NB4 (cell line): ENCODE measurements around the gene PHF14.

Source experiments
- DNase-seq: peaks from one replicate; pipeline ENCODE4 v3.0.0; 2010; ENCODE audit warnings: low read depth
- H3K4me3 ChIP-seq: one replicate; pipeline ENCODE4 v1.5.1; 2011; ENCODE audit warnings: mild to moderate bottlenecking, low read depth, low read length, moderate library complexity
- MYC ChIP-seq: IDR thresholded peaks from 2 replicates; pipeline ENCODE4 v1.6.1; 2011; ENCODE audit warnings: low read depth, low read length
- POLR2A ChIP-seq: IDR thresholded peaks from 2 replicates; pipeline ENCODE4 v1.6.1; 2011; ENCODE audit warnings: mild to moderate bottlenecking; ENCODE audit not compliant: insufficient read length; ENCODE audit errors: extremely low read depth
- TF ChIP-seq, protein P1 (sequence below): IDR thresholded peaks from one replicate; pipeline ENCODE4 v1.5.1; 2012; ENCODE audit warnings: low read depth, low read length
- TF ChIP-seq, protein P2 (sequence below): IDR thresholded peaks from 2 replicates; pipeline ENCODE4 v1.6.1; 2011; ENCODE audit warnings: low read depth, low read length

The PHF14 gene

DNA sequence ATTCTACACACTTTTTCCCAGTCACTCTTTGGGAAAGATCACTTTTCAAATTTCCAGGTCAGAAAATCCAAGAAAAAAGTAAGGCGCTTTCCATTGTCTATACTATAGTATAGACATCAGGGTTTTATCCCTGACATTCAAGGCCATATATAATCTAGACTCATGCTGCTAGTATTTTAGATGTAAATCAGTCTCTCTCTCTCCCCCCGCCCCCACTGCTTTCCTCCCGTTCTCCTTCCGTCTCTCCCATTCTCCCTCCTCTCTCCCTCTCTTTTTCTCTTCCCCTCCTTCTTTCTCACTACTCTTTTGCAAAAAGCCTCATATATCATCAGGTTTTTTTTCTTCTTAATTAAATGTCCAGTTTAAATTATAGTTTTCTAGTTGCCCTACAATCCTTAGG, 154.8 kb downstream of the PHF14 start:
- H3K4me3 ChIP-seq = no peak overlapping the region
- TF ChIP-seq MYC (no peak), POLR2A (no peak)
- TF ChIP-seq, protein P1, sequence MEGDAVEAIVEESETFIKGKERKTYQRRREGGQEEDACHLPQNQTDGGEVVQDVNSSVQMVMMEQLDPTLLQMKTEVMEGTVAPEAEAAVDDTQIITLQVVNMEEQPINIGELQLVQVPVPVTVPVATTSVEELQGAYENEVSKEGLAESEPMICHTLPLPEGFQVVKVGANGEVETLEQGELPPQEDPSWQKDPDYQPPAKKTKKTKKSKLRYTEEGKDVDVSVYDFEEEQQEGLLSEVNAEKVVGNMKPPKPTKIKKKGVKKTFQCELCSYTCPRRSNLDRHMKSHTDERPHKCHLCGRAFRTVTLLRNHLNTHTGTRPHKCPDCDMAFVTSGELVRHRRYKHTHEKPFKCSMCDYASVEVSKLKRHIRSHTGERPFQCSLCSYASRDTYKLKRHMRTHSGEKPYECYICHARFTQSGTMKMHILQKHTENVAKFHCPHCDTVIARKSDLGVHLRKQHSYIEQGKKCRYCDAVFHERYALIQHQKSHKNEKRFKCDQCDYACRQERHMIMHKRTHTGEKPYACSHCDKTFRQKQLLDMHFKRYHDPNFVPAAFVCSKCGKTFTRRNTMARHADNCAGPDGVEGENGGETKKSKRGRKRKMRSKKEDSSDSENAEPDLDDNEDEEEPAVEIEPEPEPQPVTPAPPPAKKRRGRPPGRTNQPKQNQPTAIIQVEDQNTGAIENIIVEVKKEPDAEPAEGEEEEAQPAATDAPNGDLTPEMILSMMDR = no peak
- TF ChIP-seq, protein P2, sequence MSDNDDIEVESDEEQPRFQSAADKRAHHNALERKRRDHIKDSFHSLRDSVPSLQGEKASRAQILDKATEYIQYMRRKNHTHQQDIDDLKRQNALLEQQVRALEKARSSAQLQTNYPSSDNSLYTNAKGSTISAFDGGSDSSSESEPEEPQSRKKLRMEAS = no peak
- no peak for DNase-seq

DNA sequence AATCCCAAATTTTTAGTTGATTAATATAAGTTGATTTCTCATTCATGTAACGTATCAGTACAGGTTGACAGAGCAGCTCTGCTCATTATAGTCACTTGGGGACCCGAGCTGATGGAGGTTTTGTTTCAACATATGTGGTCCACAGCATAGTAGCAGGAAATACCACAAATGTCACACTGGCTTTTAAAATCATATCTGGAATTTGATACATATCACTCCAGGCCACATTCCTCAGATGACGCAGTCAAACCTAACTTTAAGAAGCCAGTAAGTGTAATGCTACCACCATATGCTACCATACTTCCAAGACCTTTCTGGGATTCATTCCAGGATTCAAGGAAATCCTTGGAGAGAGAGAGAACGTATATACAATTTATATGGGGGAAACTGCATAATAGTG, 156.3 kb downstream of the PHF14 start:
- H3K4me3 ChIP-seq = no peak overlapping the region
- no peak for TF ChIP-seq POLR2A
- TF ChIP-seq MYC = no peak
- TF ChIP-seq, protein P2 = no peak
- TF ChIP-seq, protein P1 = no peak
- DNase-seq = no peak

DNA sequence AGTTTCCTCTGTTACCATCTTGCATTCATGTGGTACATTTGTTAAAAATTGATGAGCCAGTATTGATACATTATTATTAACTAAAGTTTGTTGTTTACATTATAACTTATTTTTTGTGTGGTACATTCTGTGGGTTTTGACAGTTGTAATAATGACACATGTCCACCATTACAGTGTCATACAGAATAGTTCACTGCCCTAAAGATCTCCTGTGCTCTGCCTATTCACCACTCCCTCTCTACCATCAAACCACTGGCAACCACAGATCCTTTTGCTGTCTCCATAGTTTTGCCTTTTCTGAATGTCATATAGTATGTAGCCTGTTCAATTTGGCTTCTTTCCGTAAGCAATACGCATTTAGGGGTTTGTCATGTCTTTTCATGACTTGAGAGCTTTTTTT, 156.9 kb downstream of the PHF14 start:
- H3K4me3 ChIP-seq = no peak overlapping the region
- DNase-seq = no peak
- no peak for TF ChIP-seq POLR2A
- TF ChIP-seq MYC = no peak
- TF ChIP-seq, protein P1 = no peak

DNA sequence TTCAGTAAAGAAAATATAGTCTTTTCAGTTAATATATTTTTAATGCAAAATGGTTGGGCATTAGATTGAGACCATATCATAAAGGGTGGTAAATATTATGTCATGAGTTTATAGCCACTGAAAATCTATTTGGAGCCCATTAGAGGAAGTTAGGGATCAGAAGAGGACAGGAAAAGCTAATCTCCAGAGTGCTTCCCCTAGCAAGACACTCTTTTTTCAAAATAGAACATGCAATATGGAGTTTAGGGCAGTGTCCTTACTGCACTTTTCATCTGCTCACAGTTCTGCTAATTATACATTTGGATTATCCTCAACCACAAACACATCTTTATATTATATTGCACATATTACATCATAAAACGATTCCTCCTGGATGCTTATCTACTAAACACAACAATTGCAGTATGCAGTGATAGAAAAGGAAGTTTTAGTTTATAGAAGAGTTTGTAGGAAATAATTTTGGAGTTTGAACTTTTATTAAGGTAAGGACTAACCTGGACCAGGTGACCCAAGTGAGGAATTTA, 159.8 kb downstream of the PHF14 start:
- TF ChIP-seq MYC (no peak), POLR2A (no peak)
- TF ChIP-seq, protein P2 = no peak
- peak; percentile 24 for DNase-seq

DNA sequence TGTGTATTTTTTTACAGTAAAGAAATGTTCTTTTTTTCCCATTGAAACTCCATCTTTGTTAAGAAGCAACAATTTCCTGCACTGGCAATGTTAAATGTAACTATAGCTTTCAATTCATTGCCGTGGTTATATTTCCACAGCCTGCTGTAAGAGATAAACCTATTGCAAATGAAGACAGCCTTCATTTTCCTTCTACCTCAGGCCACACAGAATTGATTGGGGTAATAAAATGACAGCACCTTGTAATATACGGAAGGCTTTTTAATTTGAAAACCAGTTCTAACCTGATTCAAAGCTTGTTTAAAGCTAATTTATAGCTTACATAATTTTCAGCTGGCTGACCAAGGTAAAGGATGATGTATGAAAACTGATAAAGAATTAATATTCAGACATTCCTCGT, 161.9 kb downstream of the PHF14 start:
- no peak overlapping the region for H3K4me3 ChIP-seq
- DNase-seq = no peak
- TF ChIP-seq MYC (no peak), POLR2A (no peak)
- TF ChIP-seq, protein P1 = no peak
- TF ChIP-seq, protein P2 = no peak

More for the DNA sequence above, 159.8 kb downstream of the PHF14 start:
- H3K4me3 ChIP-seq = no peak overlapping the region

DNA sequence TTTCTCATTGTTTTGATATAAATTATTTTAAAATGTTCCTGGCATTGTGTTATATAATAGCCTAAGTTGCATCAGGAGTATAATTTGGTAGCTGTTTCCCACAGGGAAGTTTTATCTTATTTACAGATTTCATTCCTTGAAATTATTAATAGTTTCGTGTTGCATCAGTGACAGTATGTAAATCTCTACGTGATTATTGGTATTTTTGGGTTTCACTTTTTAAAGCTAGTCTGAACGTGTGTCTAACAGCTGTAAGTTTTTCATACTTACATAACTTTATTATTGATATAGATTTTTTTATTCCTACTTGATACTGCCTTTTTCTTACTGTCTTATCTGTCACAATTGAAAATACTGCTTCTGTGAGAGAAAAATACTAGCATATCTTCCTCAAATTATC, 167.9 kb downstream of the PHF14 start:
- TF ChIP-seq POLR2A (no peak), MYC (no peak)
- TF ChIP-seq, protein P1 = no peak
- TF ChIP-seq, protein P2 = no peak
- DNase-seq = no peak
- no peak overlapping the region for H3K4me3 ChIP-seq
